Keratinocyte (primary cell): ENCODE results near the gene FOCAD.

ENCODE experiments used
- CTCF ChIP-seq, 3 experiments: IDR thresholded peaks in 1 of 3; conservative IDR thresholded peaks in 1 of 3; optimal IDR thresholded peaks in 1 of 3; 2 replicates in 2 of 3; 3 replicates in 1 of 3; pipeline versions ENCODE3 to v1.5.1; 2011; ENCODE audit warnings: low read length in 3 of 3, mild to moderate bottlenecking in 3 of 3, moderate library complexity in 2 of 3, control low read depth in 1 of 3, inconsistent platforms in 1 of 3; ENCODE audit not compliant: insufficient read depth in 2 of 3; ENCODE audit errors: extremely low read depth in 1 of 3
- EZH2 ChIP-seq: IDR thresholded peaks from one replicate; pipeline ENCODE4 v1.6.1; 2012; ENCODE audit warnings: inconsistent platforms, mild to moderate bottlenecking, low read length, moderate library complexity

GRCh38 chr9:21018177-21018576 is 334.1 kb downstream of the FOCAD start:
- TF ChIP-seq CTCF (optimal IDR thresholded peaks at IDR 0.05 in 1 of 3, IDR thresholded peaks at IDR 0.05 in 1 of 3, conservative IDR thresholded peaks at IDR 0.05 in 1 of 3; ENCODE audit: extremely low read depth in 1 of 3, insufficient read depth in 2 of 3, low read length in 3 of 3) = no peak
- TF ChIP-seq EZH2 = no peak
